HG02678 (cell line): ENCODE measurements around the gene GNB5.

ENCODE experiments used
- ATAC-seq: cut with Tn5 transposase; IDR thresholded peaks from one replicate; pipeline ENCODE4 v1.9.1; 2021; ENCODE audit warnings: mild to moderate bottlenecking, moderate library complexity; ENCODE audit not compliant: unreplicated experiment

GNB5 gene

GRCh38 chr15:52115598-52116427, 75.4 kb downstream of the GNB5 start:
- ATAC-seq: no peak

- no peak for ATAC-seq
Measured at GRCh38 chr15:52114261-52115055, 76.7 kb downstream of the GNB5 start.

GRCh38 chr15:52113708-52114107, 77.5 kb downstream of the GNB5 start:
- ATAC-seq: no peak

GRCh38 chr15:52113235-52113634, 78.0 kb downstream of the GNB5 start:
- no peak for ATAC-seq

GRCh38 chr15:52112203-52112750, 78.9 kb downstream of the GNB5 start:
- ATAC-seq: peak; percentile 41

GRCh38 chr15:52111517-52112202, 79.5 kb downstream of the GNB5 start:
- ATAC-seq: peak; percentile 4

GRCh38 chr15:52109559-52110451, 81.4 kb downstream of the GNB5 start:
- peak; percentile 47 for ATAC-seq

GRCh38 chr15:52107238-52107637, 84.0 kb downstream of the GNB5 start:
- ATAC-seq: no peak

- ATAC-seq: no peak
Measured at GRCh38 chr15:52106641-52107040, 84.6 kb downstream of the GNB5 start.

- ATAC-seq: no peak
Measured at GRCh38 chr15:52105846-52106245, 85.3 kb downstream of the GNB5 start.

GRCh38 chr15:52104532-52105004, 86.6 kb downstream of the GNB5 start:
- peak; percentile 37 for ATAC-seq

GRCh38 chr15:52103217-52104207, 87.7 kb downstream of the GNB5 start:
- peak; percentile 51 for ATAC-seq

GRCh38 chr15:52102463-52102862, 88.7 kb downstream of the GNB5 start:
- no peak for ATAC-seq

GRCh38 chr15:52101542-52102323, 89.5 kb downstream of the GNB5 start:
- peak; percentile 37 for ATAC-seq

GRCh38 chr15:52100807-52101442, 90.3 kb downstream of the GNB5 start:
- no peak for ATAC-seq

- no peak for ATAC-seq
Measured at GRCh38 chr15:52099651-52100272, 91.4 kb downstream of the GNB5 start.

- ATAC-seq: no peak
Measured at GRCh38 chr15:52098323-52098722, 92.9 kb downstream of the GNB5 start.
